ENCODE measurements around the gene MEIOSIN.
"Not testable (repeated sequence)": the region's sequence is repeated elsewhere in the genome, so short reads cannot be mapped to it uniquely, and the experiment has no call there.

GRCh38 chr19:45685045-45685444, 48.2 kb upstream of the MEIOSIN start:
- TF ChIP-seq, protein P1, sequence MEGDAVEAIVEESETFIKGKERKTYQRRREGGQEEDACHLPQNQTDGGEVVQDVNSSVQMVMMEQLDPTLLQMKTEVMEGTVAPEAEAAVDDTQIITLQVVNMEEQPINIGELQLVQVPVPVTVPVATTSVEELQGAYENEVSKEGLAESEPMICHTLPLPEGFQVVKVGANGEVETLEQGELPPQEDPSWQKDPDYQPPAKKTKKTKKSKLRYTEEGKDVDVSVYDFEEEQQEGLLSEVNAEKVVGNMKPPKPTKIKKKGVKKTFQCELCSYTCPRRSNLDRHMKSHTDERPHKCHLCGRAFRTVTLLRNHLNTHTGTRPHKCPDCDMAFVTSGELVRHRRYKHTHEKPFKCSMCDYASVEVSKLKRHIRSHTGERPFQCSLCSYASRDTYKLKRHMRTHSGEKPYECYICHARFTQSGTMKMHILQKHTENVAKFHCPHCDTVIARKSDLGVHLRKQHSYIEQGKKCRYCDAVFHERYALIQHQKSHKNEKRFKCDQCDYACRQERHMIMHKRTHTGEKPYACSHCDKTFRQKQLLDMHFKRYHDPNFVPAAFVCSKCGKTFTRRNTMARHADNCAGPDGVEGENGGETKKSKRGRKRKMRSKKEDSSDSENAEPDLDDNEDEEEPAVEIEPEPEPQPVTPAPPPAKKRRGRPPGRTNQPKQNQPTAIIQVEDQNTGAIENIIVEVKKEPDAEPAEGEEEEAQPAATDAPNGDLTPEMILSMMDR (IDR thresholded peaks at IDR 0.05; ENCODE audit: low read depth, low read length), result not testable (repeated sequence)
- TF ChIP-seq EZH2phosphoT487 (IDR thresholded peaks at IDR 0.05; ENCODE audit: low read depth), result not testable (repeated sequence)
